H1 (cell line): ENCODE results near the gene MAPK4. TPM values are rescaled to one million over a fixed set of nuclear protein-coding genes. Genes with fewer than 3 reads are reported as not detected.

ENCODE experiments used
- CREB1 ChIP-seq: IDR thresholded peaks from 2 replicates; pipeline ENCODE4 v1.6.1; 2012; ENCODE audit warnings: inconsistent platforms
- HDAC6 ChIP-seq: IDR thresholded peaks from one replicate; pipeline ENCODE4 v1.7.1; 2012; ENCODE audit warnings: low read depth, mild to moderate bottlenecking, inconsistent platforms, low read length, moderate library complexity
- polyA plus RNA-seq, 7 experiments: library from polyadenylated mRNA; depleted of rRNA in 3 of 7; stranded (reverse) in 5 of 7; unstranded in 2 of 7; fragments of >200 nt in 5 of 7; fragments of 200-250 nt in 2 of 7; gene quantifications; 1 replicate in 5 of 7; 2 replicates in 1 of 7; 4 replicates in 1 of 7; pipeline versions ENCODE4 v1.2.1 to v1.2.3, GENCODE V29; 2011 to 2013; ENCODE audit warnings: missing spikeins in 2 of 7, mixed read lengths in 2 of 7
- total RNA-seq: library from RNA; stranded (reverse); fragmentation: NEBNext Ultra II Directional; extraction: Animal tissue kit (Norgen Biotek cat#: 25700); gene quantifications from 2 replicates; pipeline ENCODE4 v1.2.1, GENCODE V29; 2021
- TF ChIP-seq, protein P1 (sequence below): IDR thresholded peaks from 2 replicates; pipeline ENCODE4 v1.6.1; 2012; ENCODE audit warnings: inconsistent platforms

The MAPK4 gene
- total and polyA plus RNA-seq, 2 of the 8 experiments (the other 6 are each of a cell fraction or from before 2014, with no cell fraction given), result 3.2 to 3.7 TPM

DNA sequence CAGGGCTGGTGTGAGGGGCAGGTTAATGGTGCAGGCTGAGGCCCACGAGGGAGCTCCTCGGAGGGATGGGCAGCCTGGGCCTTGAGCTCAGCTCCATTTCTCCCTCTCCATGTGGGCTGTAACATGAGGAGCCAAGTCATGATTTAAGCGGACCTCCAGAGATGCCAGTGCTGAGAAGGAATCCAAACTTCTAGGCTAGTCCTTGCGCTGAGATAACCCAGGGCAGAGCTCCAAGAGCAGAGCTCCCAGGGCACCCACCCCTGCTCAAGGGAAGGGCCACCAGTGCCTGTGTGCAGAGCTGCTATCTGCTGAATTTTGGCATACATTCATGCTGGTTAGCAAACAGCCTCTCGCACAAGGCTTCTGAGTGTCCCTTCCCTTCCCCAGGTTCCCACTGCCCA, 164.9 kb downstream of the MAPK4 start (continued):
- TF ChIP-seq, protein P1, sequence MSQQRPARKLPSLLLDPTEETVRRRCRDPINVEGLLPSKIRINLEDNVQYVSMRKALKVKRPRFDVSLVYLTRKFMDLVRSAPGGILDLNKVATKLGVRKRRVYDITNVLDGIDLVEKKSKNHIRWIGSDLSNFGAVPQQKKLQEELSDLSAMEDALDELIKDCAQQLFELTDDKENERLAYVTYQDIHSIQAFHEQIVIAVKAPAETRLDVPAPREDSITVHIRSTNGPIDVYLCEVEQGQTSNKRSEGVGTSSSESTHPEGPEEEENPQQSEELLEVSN, result no peak
- TF ChIP-seq CREB1, result no peak
- no peak for TF ChIP-seq HDAC6
